ENCODE data around the gene SLC22A5. TPM values are rescaled to one million over a fixed set of nuclear protein-coding genes. Genes with fewer than 3 reads are reported as not detected.

Gene SLC22A5
- total RNA-seq, 2 experiments from 2014 or later: 3.7 to 4.5 TPM

DNA sequence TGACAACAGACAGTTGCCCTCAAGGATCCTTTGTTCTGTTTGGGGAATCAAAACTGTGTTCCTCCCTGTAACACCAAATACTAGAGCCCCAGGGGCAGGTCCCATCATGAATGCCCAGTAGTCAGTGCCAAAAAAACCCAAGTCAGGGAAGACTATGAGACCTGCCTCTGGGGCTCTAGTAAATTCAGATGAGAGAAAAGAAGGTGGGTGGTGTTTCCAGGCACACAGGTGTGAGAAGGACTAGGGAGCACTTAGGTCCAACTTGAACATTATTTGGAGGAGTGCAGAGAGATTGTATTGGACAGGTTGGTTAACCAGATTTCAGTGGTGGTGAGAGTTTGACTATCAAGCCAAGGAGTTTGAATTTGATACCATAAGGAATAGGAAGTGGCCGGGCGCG lies 52.0 kb downstream of the SLC22A5 start:
- DNase-seq: no peak
- Mint-ChIP-seq H3K27me3 (no peaks in the 10 kb centered on the region), H3K27ac (peak overlapping the region; percentile 85), H3K36me3 (peaks cover 47% of the 10 kb centered on the region), H3K4me1 (peaks cover 80% of the 10 kb centered on the region), H3K9me3 (no peaks in the 10 kb centered on the region), H3K4me3 (peak overlapping the region; percentile 51)

DNA sequence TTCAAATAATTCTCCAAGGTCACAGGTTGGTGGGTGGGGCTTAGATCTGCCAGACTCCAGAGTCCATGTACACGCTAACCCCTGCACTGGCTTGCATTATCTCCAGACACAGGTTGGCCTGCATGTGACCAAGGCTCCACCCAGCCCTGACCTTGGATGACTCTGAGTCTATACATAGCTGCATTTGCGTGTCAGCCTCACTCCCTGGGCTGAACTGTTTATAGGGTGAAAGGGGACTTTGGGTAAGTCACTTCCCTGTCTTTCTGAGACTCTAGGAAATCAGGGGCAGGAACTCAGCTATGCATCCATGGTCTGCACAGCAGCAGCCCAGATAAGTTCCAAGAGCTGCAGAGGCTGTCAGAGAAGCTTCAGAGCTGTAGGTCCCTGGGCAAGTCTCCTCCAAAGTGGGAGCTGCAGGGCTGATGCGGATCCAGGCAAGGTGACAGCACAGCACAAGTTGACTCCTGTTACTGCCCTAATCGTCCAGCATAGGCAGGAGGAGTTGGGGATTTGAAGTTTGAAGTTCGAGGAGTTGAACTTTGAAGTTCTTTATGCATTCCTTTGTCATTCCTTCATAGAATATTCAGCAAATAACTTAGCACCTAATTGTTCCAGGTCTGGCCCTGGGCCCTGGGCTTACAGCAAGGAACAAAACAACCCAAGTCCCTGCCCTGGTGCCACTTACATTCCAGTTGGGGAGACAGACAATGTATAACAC lies 53.4 kb downstream of the SLC22A5 start:
- Mint-ChIP-seq H3K27ac (peak overlapping the region; percentile 55), H3K36me3 (peaks cover 39% of the 10 kb centered on the region), H3K4me3 (no peak overlapping the region), H3K4me1 (peaks cover 83% of the 10 kb centered on the region), H3K9me3 (no peaks in the 10 kb centered on the region), H3K27me3 (no peaks in the 10 kb centered on the region)
- DNase-seq: no peak

DNA sequence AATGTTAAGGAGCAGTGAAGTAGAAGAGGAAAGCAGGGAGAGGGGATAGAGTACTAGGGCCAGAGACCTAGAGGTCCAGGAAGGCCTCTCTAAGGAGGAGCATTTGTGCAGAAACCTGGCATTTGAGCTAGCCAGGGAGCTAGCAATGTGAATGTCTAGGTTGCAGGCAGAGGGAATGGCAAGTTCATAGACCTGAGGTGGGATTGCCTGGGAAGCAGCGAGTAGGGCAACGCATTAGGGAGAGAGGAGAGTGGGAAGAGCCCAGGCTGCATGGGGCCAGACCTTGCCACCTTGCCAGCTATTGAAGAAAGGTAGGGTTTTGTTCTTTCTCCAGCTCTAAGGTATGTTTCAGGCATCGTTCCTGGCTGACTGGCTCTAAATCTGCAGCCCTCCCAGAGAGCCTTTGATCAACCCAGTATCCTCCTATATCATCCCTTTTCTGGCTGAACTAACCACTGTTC lies 54.0 kb downstream of the SLC22A5 start:
- H3K27ac Mint-ChIP-seq: peak overlapping the region; percentile 55
- peaks cover 37% of the 10 kb centered on the region for H3K36me3 Mint-ChIP-seq
- H3K9me3 Mint-ChIP-seq: no peaks in the 10 kb centered on the region
- no peak for DNase-seq
- H3K27me3 Mint-ChIP-seq: no peaks in the 10 kb centered on the region
- H3K4me3 Mint-ChIP-seq: no peak overlapping the region
- peaks cover 85% of the 10 kb centered on the region for H3K4me1 Mint-ChIP-seq

DNA sequence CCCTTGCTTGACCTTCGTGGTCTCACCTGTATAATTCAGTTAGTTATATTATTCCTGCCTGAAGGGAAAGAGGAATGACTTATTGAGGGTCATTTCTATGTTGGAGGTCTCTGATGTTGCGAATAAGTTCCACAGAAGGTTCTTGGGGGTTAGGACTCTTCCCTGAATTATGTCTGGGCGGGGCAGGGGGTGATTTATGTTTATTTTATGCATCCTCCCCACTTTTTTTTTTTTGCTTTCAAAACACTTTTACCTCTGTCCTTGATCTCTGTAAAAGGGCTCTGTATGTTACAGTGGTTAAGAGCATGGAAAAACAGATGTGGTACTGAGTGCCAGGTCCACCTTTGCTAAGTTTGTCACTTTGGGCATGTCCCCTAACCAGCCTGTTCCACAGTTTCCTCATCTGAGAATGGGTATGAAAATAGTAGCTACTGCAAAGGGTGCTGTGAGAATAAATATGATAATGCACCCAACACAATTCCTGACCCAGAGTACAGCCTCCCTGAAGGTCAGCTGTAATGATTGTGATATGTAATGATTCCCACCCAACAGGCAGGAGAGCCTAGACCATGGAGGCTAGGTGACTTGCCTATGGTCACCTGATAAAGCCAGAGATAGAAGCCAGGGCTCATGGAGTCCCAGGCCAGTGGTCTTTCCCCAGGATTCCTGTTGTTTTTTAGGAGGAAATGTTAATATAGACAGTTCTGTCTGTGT lies 54.8 kb downstream of the SLC22A5 start:
- H3K36me3 Mint-ChIP-seq: peaks cover 35% of the 10 kb centered on the region
- no peaks in the 10 kb centered on the region for H3K9me3 Mint-ChIP-seq
- DNase-seq: no peak
- H3K27ac Mint-ChIP-seq: peak overlapping the region; percentile 99
- no peaks in the 10 kb centered on the region for H3K27me3 Mint-ChIP-seq
- no peak overlapping the region for H3K4me3 Mint-ChIP-seq
- peaks cover 90% of the 10 kb centered on the region for H3K4me1 Mint-ChIP-seq

DNA sequence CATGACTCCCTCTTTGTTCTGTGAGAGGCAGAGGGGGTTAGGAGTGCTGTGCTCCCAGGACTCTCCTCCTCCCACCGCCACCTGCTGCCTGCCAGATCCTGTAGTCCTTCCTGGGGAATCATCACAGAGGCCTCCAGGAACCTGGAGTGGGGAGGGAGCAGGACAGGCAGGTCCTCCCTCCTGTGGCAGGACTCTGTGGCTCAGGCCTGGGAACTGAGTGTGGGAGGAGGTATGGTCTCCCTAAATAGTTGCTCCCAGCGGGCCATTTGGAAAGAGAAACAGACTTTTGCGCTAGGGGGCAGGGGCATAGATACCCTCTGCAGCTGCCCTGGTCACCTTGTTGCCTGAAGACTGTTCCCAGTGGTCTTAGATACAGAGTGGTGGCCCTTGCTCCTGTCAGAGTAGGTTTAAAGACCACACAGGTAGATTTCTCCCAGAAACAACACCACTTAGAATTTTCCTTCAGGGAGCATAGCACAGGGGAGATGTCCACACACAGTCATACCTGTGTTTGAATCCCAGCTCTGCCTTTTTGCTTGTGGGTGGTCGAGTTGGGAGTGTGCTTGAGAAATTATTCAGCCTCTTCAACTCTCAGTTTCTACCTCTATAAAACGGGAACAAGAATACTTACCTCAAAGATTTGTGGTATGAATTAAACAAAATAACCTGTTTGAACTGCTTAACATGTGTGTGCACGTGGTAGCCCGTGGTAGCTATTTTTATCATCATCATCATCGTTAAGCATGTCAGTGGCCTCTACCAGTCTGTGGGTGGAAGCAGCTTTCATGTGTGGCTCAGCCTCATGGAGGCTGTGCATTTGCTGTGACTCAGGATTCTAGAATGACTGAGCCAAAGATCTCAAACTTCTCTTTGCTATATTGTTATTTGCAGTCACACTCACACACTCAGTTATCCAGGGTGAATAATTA lies 55.8 kb downstream of the SLC22A5 start:
- H3K27ac Mint-ChIP-seq: peak overlapping the region; percentile 99
- peaks cover 31% of the 10 kb centered on the region for H3K36me3 Mint-ChIP-seq
- H3K9me3 Mint-ChIP-seq: no peaks in the 10 kb centered on the region
- no peaks in the 10 kb centered on the region for H3K27me3 Mint-ChIP-seq
- peak overlapping the region; percentile 65 for H3K4me3 Mint-ChIP-seq
- H3K4me1 Mint-ChIP-seq: peaks cover 90% of the 10 kb centered on the region
- DNase-seq: peak; percentile 79

DNA sequence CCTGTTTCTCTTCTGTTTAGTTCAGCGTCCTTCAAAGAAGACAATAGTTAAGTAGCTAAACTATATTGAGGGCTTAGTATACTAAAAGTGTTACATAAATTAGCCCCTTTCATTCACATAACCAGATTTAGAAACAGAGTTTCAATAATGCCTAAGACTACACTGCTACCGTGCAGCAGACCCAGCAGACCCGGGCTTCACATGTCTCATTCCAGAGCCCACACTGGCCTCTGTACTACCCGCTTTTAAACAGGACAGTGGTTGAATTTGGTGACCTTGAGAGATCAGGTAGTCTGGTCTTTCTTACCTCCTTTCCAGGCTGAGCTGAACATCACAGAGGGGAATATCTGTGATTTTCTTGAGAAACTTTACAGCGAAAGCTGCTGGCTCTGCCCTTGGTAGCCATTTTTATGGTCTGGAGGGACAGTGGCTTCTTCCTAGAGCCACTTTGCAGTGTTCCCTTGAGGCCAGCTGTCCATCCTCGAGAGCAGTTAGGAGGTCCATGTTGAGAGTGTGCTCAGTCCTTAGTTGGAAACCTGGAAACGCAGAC lies 56.5 kb downstream of the SLC22A5 start:
- DNase-seq: no peak
- H3K27me3 Mint-ChIP-seq: no peaks in the 10 kb centered on the region
- peak overlapping the region; percentile 99 for H3K27ac Mint-ChIP-seq
- peaks cover 90% of the 10 kb centered on the region for H3K4me1 Mint-ChIP-seq
- H3K9me3 Mint-ChIP-seq: no peaks in the 10 kb centered on the region
- peaks cover 31% of the 10 kb centered on the region for H3K36me3 Mint-ChIP-seq
- peak overlapping the region; percentile 65 for H3K4me3 Mint-ChIP-seq

DNA sequence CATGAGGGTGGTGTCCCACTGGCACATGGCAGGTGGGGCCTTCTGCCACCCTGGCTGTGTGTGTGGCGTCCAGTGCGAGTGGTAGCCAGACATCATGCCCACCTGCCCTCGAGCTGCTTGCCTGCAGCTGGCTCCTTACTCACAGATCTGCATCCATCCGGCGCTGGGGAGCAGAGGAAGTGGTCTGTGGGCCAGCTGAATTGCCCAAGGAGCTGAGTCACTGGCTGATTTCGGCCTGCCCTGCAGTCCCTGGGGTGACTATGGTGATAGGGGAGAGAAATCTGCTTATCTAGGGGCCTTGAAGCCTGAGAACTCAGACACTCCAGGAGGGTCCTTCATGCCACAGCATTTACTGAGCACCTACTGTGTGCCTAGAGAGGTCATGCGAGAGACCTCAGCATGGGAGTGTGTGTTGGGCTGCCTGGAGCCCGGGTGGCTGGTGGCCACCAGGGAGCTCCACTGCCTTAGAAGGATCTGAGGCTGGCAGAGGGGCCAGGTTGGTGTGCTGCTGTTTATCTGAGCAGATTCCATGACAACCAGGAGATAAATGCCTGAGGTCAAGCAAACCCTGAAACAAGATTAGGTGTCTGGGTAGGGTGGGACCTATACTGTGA lies 57.1 kb downstream of the SLC22A5 start:
- H3K9me3 Mint-ChIP-seq: no peaks in the 10 kb centered on the region
- no peaks in the 10 kb centered on the region for H3K27me3 Mint-ChIP-seq
- H3K36me3 Mint-ChIP-seq: peaks cover 30% of the 10 kb centered on the region
- DNase-seq: peak; percentile 78
- H3K27ac Mint-ChIP-seq: peak overlapping the region; percentile 99
- H3K4me1 Mint-ChIP-seq: peaks cover 89% of the 10 kb centered on the region
- peak overlapping the region; percentile 65 for H3K4me3 Mint-ChIP-seq

DNA sequence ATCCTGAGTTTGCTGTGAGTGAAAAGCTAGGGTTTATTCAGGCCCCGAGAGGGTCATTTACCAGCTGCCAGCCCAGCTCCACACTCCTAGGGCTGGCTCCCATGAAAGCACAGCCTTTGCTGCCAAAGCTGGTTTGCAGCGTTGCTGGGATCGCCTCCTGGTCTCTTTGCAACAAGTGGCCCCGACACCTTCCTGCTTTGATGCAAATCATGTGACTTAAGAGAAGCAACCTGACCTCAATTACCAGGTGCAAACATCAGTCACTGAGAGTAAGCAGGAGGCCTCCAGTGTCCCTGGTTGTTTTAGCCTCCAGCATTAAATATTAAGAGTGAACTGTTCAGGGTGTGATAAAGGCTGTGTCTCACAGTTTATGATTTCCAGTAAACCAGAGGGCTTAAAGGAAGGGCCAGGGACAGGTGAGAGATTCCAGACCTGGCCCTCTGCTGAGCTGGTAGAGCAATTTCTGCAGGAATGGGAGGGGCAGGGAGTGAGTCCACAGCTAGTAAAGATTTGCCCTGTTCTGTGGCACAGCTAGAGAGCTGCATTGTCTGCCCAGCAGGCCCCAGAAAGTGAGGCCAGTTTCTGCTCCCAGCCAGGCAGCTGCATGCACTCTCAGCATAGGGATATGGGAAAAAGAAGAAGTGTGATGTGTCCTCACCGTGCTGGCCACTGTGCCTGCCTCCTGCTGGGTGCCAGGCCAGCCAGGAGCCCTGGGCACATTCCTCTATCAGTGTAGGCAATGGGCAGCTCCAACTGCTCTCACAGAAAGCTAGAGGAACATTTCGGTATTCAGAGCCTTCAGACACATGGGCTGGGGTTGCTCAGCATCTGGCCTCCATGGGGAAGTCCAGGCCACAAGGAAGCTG lies 58.0 kb downstream of the SLC22A5 start:
- Mint-ChIP-seq H3K27me3 (no peaks in the 10 kb centered on the region), H3K9me3 (no peaks in the 10 kb centered on the region), H3K4me1 (peaks cover 93% of the 10 kb centered on the region), H3K27ac (peak overlapping the region; percentile 99), H3K36me3 (peaks cover 34% of the 10 kb centered on the region), H3K4me3 (peak overlapping the region; percentile 65)
- peak; percentile 65 for DNase-seq

DNA sequence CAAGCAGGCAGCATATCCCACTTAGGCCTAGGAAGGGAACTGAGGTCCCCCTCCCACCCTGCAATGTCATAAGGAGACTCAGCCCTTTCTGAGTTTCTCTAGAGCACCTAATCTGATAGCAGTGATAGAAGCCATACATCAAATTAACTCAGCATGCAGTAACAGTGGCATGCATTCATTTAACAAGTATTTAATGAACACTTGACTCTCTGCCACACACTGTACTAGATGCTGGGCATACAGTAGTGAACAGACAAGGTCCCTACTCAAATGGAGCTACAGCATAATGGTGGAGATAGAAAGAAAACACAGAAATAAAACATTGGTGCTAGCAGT lies 58.6 kb downstream of the SLC22A5 start:
- DNase-seq: no peak
- H3K36me3 Mint-ChIP-seq: peaks cover 38% of the 10 kb centered on the region
- peaks cover 95% of the 10 kb centered on the region for H3K4me1 Mint-ChIP-seq
- H3K9me3 Mint-ChIP-seq: no peaks in the 10 kb centered on the region
- H3K27me3 Mint-ChIP-seq: no peaks in the 10 kb centered on the region
- peak overlapping the region; percentile 99 for H3K27ac Mint-ChIP-seq
- peak overlapping the region; percentile 65 for H3K4me3 Mint-ChIP-seq

DNA sequence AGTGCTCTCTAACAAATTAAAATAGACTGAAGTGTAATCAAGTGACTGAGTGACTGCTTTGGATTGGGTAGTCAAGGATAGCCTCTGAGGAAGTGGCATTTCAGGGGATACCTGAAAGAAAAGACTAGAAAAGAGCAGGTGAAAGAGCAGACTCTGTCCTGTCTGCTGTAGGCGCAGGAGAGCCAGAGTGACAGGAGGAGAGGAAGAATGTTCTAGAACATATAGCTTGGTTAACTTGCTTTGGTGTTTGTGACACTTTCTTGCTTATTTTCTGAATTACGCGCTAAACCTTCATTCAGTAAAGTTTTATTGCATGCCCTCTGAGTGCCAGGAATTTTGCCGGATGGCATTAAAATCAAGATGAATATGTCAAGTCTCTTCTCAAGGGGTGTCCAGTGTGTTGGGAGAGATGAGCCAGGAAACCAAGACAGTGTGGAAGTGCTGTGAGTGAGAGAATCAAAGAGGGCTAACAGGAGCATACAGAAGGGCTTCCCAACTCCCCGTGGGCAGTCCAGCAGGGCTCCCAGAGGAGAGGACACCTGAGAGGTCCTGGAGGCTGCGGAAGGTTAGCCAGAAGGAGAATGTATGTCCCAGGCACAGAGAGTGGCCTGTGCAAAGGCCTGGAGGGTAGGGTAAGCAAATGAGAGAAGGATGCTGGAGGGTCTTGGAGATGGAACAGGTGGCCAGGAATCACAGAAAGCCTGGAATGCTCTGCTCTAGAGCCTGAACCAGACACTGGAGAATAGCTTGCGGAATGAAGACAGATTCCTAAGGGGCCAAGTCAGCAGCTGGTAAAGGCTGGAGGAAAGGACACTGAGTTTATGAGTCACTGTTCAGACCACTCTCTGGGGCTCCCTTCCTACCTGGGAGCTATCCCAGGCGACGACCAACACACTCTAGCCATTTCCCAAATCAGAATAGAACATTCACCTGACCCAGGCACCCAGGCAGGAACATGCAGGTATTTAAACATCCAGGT lies 59.3 kb downstream of the SLC22A5 start:
- H3K36me3 Mint-ChIP-seq: peaks cover 40% of the 10 kb centered on the region
- H3K27ac Mint-ChIP-seq: peak overlapping the region; percentile 99
- no peaks in the 10 kb centered on the region for H3K27me3 Mint-ChIP-seq
- DNase-seq: no peak
- H3K4me1 Mint-ChIP-seq: peaks cover 92% of the 10 kb centered on the region
- H3K9me3 Mint-ChIP-seq: no peaks in the 10 kb centered on the region
- no peak overlapping the region for H3K4me3 Mint-ChIP-seq

DNA sequence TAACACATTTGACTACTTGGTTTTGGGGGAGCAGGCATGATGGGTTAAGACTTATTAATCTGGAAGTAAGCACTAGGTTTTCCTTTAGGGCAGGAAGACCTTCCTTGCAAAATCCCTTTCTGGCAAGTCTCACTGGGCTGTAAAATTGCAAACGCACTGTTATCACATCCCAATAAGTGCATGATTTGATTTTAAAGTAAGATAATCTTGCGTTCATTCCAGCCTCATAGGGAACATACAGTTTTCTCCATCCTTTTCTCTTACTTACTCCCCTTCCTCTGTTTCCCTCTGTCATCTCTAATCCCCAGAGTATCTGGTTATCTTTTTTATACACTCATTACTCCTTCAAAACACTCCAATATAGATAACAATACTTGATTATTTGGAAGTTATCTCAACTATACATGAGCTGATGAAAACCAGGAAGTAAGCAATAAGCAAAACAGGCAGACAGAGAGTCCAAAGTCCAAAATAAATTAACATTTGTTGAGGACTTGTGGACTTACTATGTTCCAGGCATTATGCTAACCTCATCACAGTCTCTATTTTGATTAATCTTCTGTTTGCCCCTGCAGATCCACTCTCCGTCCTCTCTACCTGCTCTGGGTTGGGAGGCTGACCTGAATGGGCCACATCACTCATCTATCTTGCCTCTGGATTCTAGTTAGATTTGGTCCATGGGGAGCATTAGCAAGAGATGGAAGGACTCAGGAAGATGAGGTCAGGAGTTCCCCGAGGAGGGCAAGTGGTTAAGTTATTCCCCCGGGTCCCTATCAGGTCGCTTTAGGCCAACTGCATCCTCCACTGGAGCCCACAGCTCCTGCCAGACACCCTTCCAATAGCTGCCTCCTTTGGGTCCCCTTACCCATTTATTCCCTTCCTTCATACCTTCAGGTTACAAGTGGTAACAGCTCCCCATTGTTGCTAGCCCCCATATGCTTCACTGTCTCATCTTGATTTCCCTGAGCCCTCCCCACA lies 60.2 kb downstream of the SLC22A5 start:
- no peak for DNase-seq
- Mint-ChIP-seq H3K4me1 (peaks cover 89% of the 10 kb centered on the region), H3K27ac (peak overlapping the region; percentile 99), H3K36me3 (peaks cover 36% of the 10 kb centered on the region), H3K27me3 (no peaks in the 10 kb centered on the region), H3K4me3 (peak overlapping the region; percentile 39), H3K9me3 (no peaks in the 10 kb centered on the region)

DNA sequence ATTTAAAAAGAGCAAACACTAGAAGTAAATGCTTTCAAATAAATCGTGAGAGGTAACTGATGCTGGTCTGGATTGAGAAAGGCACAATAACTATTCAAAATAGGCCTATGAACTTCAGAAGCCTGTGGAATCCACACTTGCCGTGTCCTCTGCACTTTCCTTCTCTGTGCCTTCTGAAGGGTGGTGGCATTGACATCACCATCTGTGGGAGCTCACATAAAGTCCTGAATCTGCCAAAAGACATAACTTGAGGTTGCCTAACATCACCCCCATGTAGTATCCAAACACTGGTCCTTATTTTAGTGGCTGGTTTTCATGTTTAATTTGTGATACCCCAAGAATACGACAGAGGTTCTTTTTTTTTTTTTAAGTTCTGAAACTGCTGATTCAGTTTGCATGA lies 61.2 kb downstream of the SLC22A5 start:
- no peak for DNase-seq
- Mint-ChIP-seq H3K9me3 (no peaks in the 10 kb centered on the region), H3K36me3 (peaks cover 44% of the 10 kb centered on the region), H3K27ac (peak overlapping the region; percentile 99), H3K4me1 (peaks cover 81% of the 10 kb centered on the region), H3K4me3 (no peak overlapping the region), H3K27me3 (no peaks in the 10 kb centered on the region)

All from activated naive CD8-positive, alpha-beta T cell treated with anti-CD3 and anti-CD28 coated beads for 36 hours (primary cell).